ENCODE measurements around the gene CTPS2. TPM values are rescaled to one million over a fixed set of nuclear protein-coding genes. Genes with fewer than 3 reads are reported as not detected.
"Not testable (repeated sequence)": the region's sequence is repeated elsewhere in the genome, so short reads cannot be mapped to it uniquely, and the experiment has no call there.

The CTPS2 gene
- total RNA-seq, 1 experiment from 2014 or later, result 9.6 TPM

- no peak for TF ChIP-seq CTCF (IDR thresholded peaks at IDR 0.05 in 2 of 3, conservative IDR thresholded peaks at IDR 0.05 in 1 of 3; ENCODE audit: borderline replicate concordance in 1 of 3, insufficient read depth in 1 of 3, low read depth in 2 of 3, low read length in 2 of 3)
These were observed 108.6 kb downstream of the CTPS2 start (continued) for GRCh38 chrX:16603822-16604221.

GRCh38 chrX:16603235-16603634 lies 109.2 kb downstream of the CTPS2 start:
- H3K79me2 ChIP-seq (ENCODE audit: insufficient read depth, low read length); intact Hi-C loops (cut with micrococcal nuclease); H3K4me1 ChIP-seq (ENCODE audit: control insufficient read depth in 1 of 2, insufficient read depth in 2 of 2, low read length in 2 of 2); H3K27ac ChIP-seq (ENCODE audit: low read depth, low read length); H2AFZ ChIP-seq (ENCODE audit: low read depth, low read length, poor library complexity, severe bottlenecking); H3K9ac ChIP-seq (ENCODE audit: low read length); POLR2A ChIA-PET; H3K9me2 ChIP-seq (ENCODE audit: insufficient read depth); H3K4me2 ChIP-seq (ENCODE audit: low read length); H3K9me3 ChIP-seq (ENCODE audit: control insufficient read depth in 1 of 2, insufficient read depth in 1 of 2, low read depth in 1 of 2, low read length in 2 of 2); H3K4me3 ChIP-seq (replicated peaks in 1 of 2; ENCODE audit: low read depth in 1 of 2, low read length in 2 of 2); DNase-seq (ENCODE audit: low read depth, low spot score); H3K36me3 ChIP-seq (ENCODE audit: control insufficient read depth in 1 of 2, insufficient read depth in 2 of 2, low read length in 2 of 2); H4K20me1 ChIP-seq (ENCODE audit: insufficient read depth); BruUV-seq (replicated peaks); RAD21 ChIA-PET (ENCODE audit: low non-redundant PET in 1 of 2, low total read pairs in 2 of 2, uncharacterized antibody in 2 of 2, unreplicated experiment in 2 of 2); ATAC-seq; CTCF ChIA-PET; H3K27me3 ChIP-seq (ENCODE audit: insufficient read depth, low read length): not testable (repeated sequence)

- intact Hi-C loops (cut with micrococcal nuclease), result no loop called here
These were observed 110.6 kb downstream of the CTPS2 start for GRCh38 chrX:16601885-16602284.

More at GRCh38 chrX:16601885-16602284, 110.6 kb downstream of the CTPS2 start:
- no peak for TF ChIP-seq POLR2AphosphoS5 (IDR thresholded peaks at IDR 0.05; ENCODE audit: low read depth, low read length)
- no peak for TF ChIP-seq CBX3 (IDR thresholded peaks at IDR 0.05; ENCODE audit: low read depth)
- TF ChIP-seq SIN3A (IDR thresholded peaks at IDR 0.05; ENCODE audit: low read depth), result no peak
- no peak for TF ChIP-seq YY1 (IDR thresholded peaks at IDR 0.05; ENCODE audit: extremely low read depth, insufficient replicate concordance, low read depth, low read length)
- no peak for TF ChIP-seq EZH2 (IDR thresholded peaks at IDR 0.05)
- no peak for TF ChIP-seq POLR2A (IDR thresholded peaks at IDR 0.05; ENCODE audit: borderline replicate concordance, extremely low read depth, insufficient read depth, insufficient read length)
- no peak for TF ChIP-seq RAD21 (IDR thresholded peaks at IDR 0.05; ENCODE audit: low read depth)
- no peak for TF ChIP-seq ZNF274 (IDR thresholded peaks at IDR 0.05; ENCODE audit: low read depth, low read length)
- no peak for TF ChIP-seq TCF7L2 (IDR thresholded peaks at IDR 0.05; ENCODE audit: borderline replicate concordance, extremely low read depth, insufficient read depth, insufficient read length)
- TF ChIP-seq ZBTB33 (IDR thresholded peaks at IDR 0.05; ENCODE audit: extremely low read depth, insufficient replicate concordance, low read length), result no peak
- TF ChIP-seq ELF1 (IDR thresholded peaks at IDR 0.05; ENCODE audit: borderline replicate concordance, low read depth), result no peak
- ChIA-PET POLR2A (no interaction called here), CTCF (no interaction called here), RAD21 (ENCODE audit: low non-redundant PET in 1 of 2, low total read pairs in 2 of 2, uncharacterized antibody in 2 of 2, unreplicated experiment in 2 of 2) (no interaction called here)
- Histone ChIP-seq H3K4me3 (replicated peaks in 1 of 2; ENCODE audit: low read depth in 1 of 2, low read length in 2 of 2) (no peak overlapping the region), H4K20me1 (ENCODE audit: insufficient read depth) (no peaks in the 10 kb centered on the region), H3K9me3 (ENCODE audit: control insufficient read depth in 1 of 2, insufficient read depth in 1 of 2, low read depth in 1 of 2, low read length in 2 of 2) (no peaks in the 10 kb centered on the region), H2AFZ (ENCODE audit: low read depth, low read length, poor library complexity, severe bottlenecking) (no peak overlapping the region), H3K27me3 (ENCODE audit: insufficient read depth, low read length) (no peaks in the 10 kb centered on the region), H3K4me2 (ENCODE audit: low read length) (no peak overlapping the region), H3K9me2 (ENCODE audit: insufficient read depth) (no peaks in the 10 kb centered on the region), H3K36me3 (ENCODE audit: control insufficient read depth in 1 of 2, insufficient read depth in 2 of 2, low read length in 2 of 2) (no peaks in the 10 kb centered on the region), H3K79me2 (ENCODE audit: insufficient read depth, low read length) (no peaks in the 10 kb centered on the region), H3K4me1 (ENCODE audit: control insufficient read depth in 1 of 2, insufficient read depth in 2 of 2, low read length in 2 of 2) (no peaks in the 10 kb centered on the region), H3K27ac (ENCODE audit: low read depth, low read length) (no peak overlapping the region), H3K9ac (ENCODE audit: low read length) (no peak overlapping the region)
- no TSS peak for BruUV-seq (replicated peaks)
- no peak for DNase-seq (ENCODE audit: low read depth, low spot score)
- no peak for ATAC-seq

Data from HCT116 (cell line).